ENCODE measurements around the gene SUN1.
"Not testable (repeated sequence)": the region's sequence is repeated elsewhere in the genome, so short reads cannot be mapped to it uniquely, and the experiment has no call there.

Gene SUN1

DNA sequence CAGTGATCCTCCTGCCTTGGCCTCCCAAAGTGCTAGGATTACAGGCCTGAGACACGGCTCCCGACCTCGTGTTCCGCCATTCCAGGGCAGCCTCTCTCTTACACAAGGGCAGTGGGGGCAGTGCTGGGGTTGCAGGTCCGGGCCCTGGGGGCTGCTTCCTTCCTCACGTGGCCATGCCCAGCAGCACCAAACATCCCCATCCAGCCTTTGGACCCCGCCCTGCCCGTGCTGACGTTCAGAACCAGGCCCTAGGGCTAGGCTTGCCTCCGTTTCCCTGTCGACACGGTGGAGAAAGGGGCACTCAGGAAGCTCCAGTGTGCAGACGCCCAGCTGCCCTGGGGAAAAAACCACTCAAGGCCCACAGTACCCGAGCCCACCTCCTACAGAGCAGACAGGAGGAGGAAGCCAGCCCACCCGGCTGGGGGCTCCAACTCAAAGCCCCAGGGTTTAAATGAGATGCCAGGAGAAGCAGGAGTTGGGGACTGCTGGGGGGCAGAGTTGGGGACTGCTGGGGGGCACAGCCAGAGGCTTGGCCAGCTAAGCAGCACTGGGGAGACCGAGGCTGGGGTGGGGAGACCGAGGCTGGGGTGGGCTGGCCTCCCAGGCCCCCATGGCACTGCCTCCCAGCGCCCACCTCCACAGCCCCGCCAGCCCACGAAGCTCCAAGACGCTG is 86.3 kb downstream of the SUN1 start:
- no peak for FAIRE-seq
- TF ChIP-seq POLR2A (IDR thresholded peaks at IDR 0.05; ENCODE audit: low read depth, low read length) (no peak), POLR2AphosphoS5 (IDR thresholded peaks at IDR 0.05; ENCODE audit: low read depth, low read length) (no peak), POU2F2 (IDR thresholded peaks at IDR 0.05; ENCODE audit: low read depth, low read length) (no peak), TAF1 (IDR thresholded peaks at IDR 0.05; ENCODE audit: low read depth, low read length) (no peak), PAX5 (IDR thresholded peaks at IDR 0.05; ENCODE audit: insufficient read depth, low read length, severe bottlenecking) (no peak), SPI1 (IDR thresholded peaks at IDR 0.05; ENCODE audit: low read depth, low read length) (no peak)
- DNase-seq (ENCODE audit: insufficient read length, low spot score) = no peak

- TF ChIP-seq POLR2AphosphoS5 (IDR thresholded peaks at IDR 0.05; ENCODE audit: low read depth, low read length) = no peak
- TF ChIP-seq POLR2A (IDR thresholded peaks at IDR 0.05; ENCODE audit: low read depth, low read length) = no peak
- TF ChIP-seq PAX5 (IDR thresholded peaks at IDR 0.05; ENCODE audit: insufficient read depth, low read length, severe bottlenecking) = no peak
- TF ChIP-seq POU2F2 (IDR thresholded peaks at IDR 0.05; ENCODE audit: low read depth, low read length) = no peak
- no peak for TF ChIP-seq SPI1 (IDR thresholded peaks at IDR 0.05; ENCODE audit: low read depth, low read length)
- TF ChIP-seq TAF1 (IDR thresholded peaks at IDR 0.05; ENCODE audit: low read depth, low read length) = no peak
- DNase-seq (ENCODE audit: insufficient read length, low spot score) = no peak
- no peak for FAIRE-seq
Measured at GRCh38 chr7:919114-919442, 86.8 kb downstream of the SUN1 start.

DNA sequence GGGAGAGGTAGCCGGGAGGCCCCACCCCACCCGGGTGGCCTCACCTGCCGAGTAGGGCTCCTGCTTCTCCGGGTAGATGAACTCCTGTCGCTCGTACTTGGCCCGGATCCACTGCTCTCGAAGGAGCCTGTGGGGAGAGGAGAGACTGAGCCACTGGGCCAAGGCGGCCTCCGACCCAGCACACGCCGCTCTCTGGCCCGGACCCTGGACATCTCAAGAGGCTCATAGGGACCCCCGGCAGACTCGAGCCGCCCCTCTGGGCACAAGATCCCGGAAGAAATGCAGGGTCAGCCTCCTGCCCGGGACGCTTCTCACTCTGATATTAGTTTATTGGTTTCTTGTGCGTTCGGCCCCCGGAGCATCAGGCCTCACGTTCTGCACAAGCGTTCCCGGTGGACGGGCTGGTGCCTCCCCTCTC is 87.7 kb downstream of the SUN1 start:
- DNase-seq (ENCODE audit: insufficient read length, low spot score) (no peak), FAIRE-seq (no peak)
- TF ChIP-seq TAF1 (IDR thresholded peaks at IDR 0.05; ENCODE audit: low read depth, low read length) (no peak), POLR2AphosphoS5 (IDR thresholded peaks at IDR 0.05; ENCODE audit: low read depth, low read length) (no peak), POLR2A (IDR thresholded peaks at IDR 0.05; ENCODE audit: low read depth, low read length) (no peak), PAX5 (IDR thresholded peaks at IDR 0.05; ENCODE audit: insufficient read depth, low read length, severe bottlenecking) (no peak), SPI1 (IDR thresholded peaks at IDR 0.05; ENCODE audit: low read depth, low read length) (no peak), POU2F2 (IDR thresholded peaks at IDR 0.05; ENCODE audit: low read depth, low read length) (no peak)

DNA sequence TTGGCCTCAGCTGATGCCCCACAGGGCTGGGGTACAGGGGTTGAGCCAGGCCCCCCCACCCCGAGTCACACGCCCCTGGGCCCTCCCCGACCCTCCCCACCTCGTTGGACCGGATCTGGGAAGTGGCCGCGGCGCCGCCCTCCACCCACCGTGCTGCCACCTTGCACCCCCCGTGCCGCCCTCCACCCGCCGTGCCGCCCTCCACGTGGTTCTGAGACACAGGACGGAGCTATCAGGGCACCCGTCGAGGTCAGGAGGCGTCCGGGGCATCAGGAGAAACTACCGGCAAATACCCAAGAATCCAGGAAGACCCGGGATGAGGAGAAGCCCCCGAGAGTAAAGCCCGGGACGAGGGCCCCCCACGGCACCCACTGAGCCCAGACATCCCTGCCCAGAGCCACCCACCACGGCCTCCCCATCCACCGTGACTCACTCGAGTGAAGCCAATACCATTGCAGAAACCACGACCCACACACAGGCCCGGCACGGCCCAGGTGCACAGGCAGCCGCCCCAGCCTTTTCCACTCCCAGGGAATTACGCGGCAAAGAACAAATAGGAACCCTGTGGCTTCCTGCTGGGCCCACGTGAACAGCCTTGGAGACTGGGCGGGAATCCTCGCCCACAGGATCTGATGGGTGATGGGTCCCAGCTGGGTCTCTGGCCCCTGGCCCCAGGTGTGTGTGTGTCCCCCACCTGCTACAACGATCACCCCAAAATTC is 88.2 kb downstream of the SUN1 start:
- no peak for FAIRE-seq
- no peak for TF ChIP-seq SPI1 (IDR thresholded peaks at IDR 0.05; ENCODE audit: low read depth, low read length)
- TF ChIP-seq POU2F2 (IDR thresholded peaks at IDR 0.05; ENCODE audit: low read depth, low read length) = no peak
- no peak for TF ChIP-seq PAX5 (IDR thresholded peaks at IDR 0.05; ENCODE audit: insufficient read depth, low read length, severe bottlenecking)
- TF ChIP-seq POLR2A (IDR thresholded peaks at IDR 0.05; ENCODE audit: low read depth, low read length) = no peak
- no peak for TF ChIP-seq POLR2AphosphoS5 (IDR thresholded peaks at IDR 0.05; ENCODE audit: low read depth, low read length)
- no peak for TF ChIP-seq TAF1 (IDR thresholded peaks at IDR 0.05; ENCODE audit: low read depth, low read length)
- no peak for DNase-seq (ENCODE audit: insufficient read length, low spot score)

DNA sequence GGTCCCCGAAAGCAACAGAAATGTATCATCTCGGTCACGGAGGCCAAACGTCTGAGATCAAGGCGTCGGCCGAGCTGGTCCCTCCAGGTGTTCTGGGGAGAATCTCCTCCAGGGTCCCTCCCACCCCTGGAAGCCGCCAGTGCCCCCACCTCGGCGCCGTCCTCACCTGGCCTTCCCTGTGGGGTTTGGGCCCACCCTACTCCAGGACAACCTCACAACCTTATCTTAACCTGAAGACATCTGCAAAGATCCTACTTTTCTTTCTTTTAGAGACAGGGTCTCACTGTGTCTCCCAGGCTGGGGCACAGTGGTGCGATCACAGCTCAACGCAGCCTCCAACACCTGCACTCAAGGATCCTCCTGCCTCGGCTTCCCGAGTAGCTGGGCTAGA is 88.8 kb downstream of the SUN1 start:
- TF ChIP-seq POLR2A (IDR thresholded peaks at IDR 0.05; ENCODE audit: low read depth, low read length) (no peak), PAX5 (IDR thresholded peaks at IDR 0.05; ENCODE audit: insufficient read depth, low read length, severe bottlenecking) (no peak), POLR2AphosphoS5 (IDR thresholded peaks at IDR 0.05; ENCODE audit: low read depth, low read length) (no peak), SPI1 (IDR thresholded peaks at IDR 0.05; ENCODE audit: low read depth, low read length) (no peak), POU2F2 (IDR thresholded peaks at IDR 0.05; ENCODE audit: low read depth, low read length) (no peak), TAF1 (IDR thresholded peaks at IDR 0.05; ENCODE audit: low read depth, low read length) (no peak)
- FAIRE-seq = no peak
- DNase-seq (ENCODE audit: insufficient read length, low spot score) = no peak

DNA sequence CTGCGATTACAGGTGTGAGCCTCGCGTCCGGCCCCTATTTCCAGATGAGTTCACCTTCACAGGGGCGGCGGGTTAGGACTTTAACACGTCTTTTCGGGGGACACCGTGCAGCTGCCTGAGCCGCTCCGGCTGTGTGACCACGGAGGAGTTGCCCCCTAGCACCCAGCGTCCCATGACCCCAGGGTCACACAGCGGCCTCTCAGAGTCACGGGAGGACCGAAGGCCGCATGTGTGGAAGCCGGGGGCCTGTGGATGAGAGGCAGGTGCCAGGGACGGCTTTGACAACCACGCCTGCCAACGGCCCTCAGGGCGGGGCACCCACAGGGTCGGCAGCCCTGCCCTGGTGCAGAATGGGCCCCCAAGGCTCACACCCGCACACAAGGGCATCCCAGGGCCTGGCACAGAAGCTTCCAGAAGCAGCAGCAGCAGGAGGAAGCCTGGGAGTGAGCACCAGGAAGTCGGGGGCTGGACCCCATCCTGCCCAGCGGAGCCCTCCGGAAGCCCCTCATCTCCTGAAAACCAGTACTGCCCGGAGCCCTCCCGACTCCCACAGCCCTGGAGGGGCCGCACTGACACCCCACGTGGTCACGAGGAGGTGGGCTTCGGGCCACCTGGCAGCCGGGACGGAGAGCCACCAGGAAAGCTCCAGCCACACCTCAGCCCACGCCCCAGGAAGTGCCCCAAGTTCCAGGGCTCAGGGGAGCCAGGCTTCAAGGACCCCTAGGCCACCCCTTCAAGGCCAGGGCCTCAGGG is 89.5 kb downstream of the SUN1 start:
- TF ChIP-seq POLR2AphosphoS5 (IDR thresholded peaks at IDR 0.05; ENCODE audit: low read depth, low read length) (no peak), TAF1 (IDR thresholded peaks at IDR 0.05; ENCODE audit: low read depth, low read length) (no peak), POU2F2 (IDR thresholded peaks at IDR 0.05; ENCODE audit: low read depth, low read length) (no peak), SPI1 (IDR thresholded peaks at IDR 0.05; ENCODE audit: low read depth, low read length) (no peak), POLR2A (IDR thresholded peaks at IDR 0.05; ENCODE audit: low read depth, low read length) (no peak), PAX5 (IDR thresholded peaks at IDR 0.05; ENCODE audit: insufficient read depth, low read length, severe bottlenecking) (no peak)
- DNase-seq (ENCODE audit: insufficient read length, low spot score) (no peak), FAIRE-seq (no peak)

- no peak for DNase-seq (ENCODE audit: insufficient read length, low spot score)
- FAIRE-seq = peak; percentile 59
- TF ChIP-seq POLR2A (IDR thresholded peaks at IDR 0.05; ENCODE audit: low read depth, low read length) (no peak), POLR2AphosphoS5 (IDR thresholded peaks at IDR 0.05; ENCODE audit: low read depth, low read length) (no peak), PAX5 (IDR thresholded peaks at IDR 0.05; ENCODE audit: insufficient read depth, low read length, severe bottlenecking) (no peak), POU2F2 (IDR thresholded peaks at IDR 0.05; ENCODE audit: low read depth, low read length) (no peak), SPI1 (IDR thresholded peaks at IDR 0.05; ENCODE audit: low read depth, low read length) (no peak), TAF1 (IDR thresholded peaks at IDR 0.05; ENCODE audit: low read depth, low read length) (no peak)
Measured at GRCh38 chr7:922334-923107, 90.2 kb downstream of the SUN1 start.

GRCh38 chr7:923108-924041 is 91.1 kb downstream of the SUN1 start:
- FAIRE-seq (peak; percentile 97), DNase-seq (ENCODE audit: insufficient read length, low spot score) (peak; percentile 95)
- TF ChIP-seq POLR2A (IDR thresholded peaks at IDR 0.05; ENCODE audit: low read depth, low read length) = no peak; the same call in 1 of the 2 replicates
- TF ChIP-seq SPI1 (IDR thresholded peaks at IDR 0.05; ENCODE audit: low read depth, low read length) = no peak
- 0 out of 2 replicates have a peak, but pooled peaks have one; percentile 15 for TF ChIP-seq POU2F2 (IDR thresholded peaks at IDR 0.05; ENCODE audit: low read depth, low read length)
- peak; percentile 41; the same call in 1 of the 2 replicates for TF ChIP-seq TAF1 (IDR thresholded peaks at IDR 0.05; ENCODE audit: low read depth, low read length)
- TF ChIP-seq PAX5 (IDR thresholded peaks at IDR 0.05; ENCODE audit: insufficient read depth, low read length, severe bottlenecking) = peak; percentile 66
- no peak for TF ChIP-seq POLR2AphosphoS5 (IDR thresholded peaks at IDR 0.05; ENCODE audit: low read depth, low read length)

DNA sequence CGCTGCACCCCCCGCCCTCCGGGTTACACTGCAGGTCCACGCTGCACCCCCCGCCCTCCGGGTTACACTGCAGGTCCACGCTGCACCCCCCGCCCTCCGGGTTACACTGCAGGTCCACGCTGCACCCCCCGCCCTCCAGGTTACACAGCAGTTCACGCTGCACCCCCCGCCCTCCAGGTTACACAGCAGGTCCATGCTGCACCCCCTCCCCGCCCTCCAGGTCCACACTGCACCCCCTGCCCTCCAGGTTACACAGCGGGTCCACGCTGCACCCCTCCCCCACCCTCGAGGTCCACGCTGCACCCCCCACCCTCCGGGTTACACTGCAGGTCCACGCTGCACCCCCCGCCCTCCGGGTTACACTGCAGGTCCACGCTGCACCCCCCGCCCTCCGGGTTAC is 91.8 kb downstream of the SUN1 start:
- not testable (repeated sequence) for FAIRE-seq; DNase-seq (ENCODE audit: insufficient read length, low spot score)
